Type B pancreatic cell (in vitro differentiated cells): ENCODE measurements around the gene ZDHHC1. TPM values are rescaled to one million over a fixed set of nuclear protein-coding genes. Genes with fewer than 3 reads are reported as not detected.
A peak's percentile ranks its signal among the peaks of the same experiment; 100 is the strongest.

Experiments used
- DNase-seq: peaks from one replicate; pipeline ENCODE4 v3.0.0; 2021; ENCODE audit warnings: mixed read lengths; ENCODE audit not compliant: unreplicated experiment; ENCODE audit errors: extremely low spot score
- H3K27ac Mint-ChIP-seq: 2 replicates; pipeline ENCODE4 v1.8.0; 2021; ENCODE audit warnings: mild to moderate bottlenecking, mixed read lengths
- H3K27me3 Mint-ChIP-seq: 2 replicates; pipeline ENCODE4 v1.8.0; 2021; ENCODE audit warnings: mixed read lengths
- H3K36me3 Mint-ChIP-seq: 2 replicates; pipeline ENCODE4 v1.8.0; 2021; ENCODE audit warnings: mixed read lengths
- H3K4me1 Mint-ChIP-seq: one replicate; pipeline ENCODE4 v1.8.0; 2021; ENCODE audit warnings: mixed read lengths; ENCODE audit not compliant: unreplicated experiment
- H3K4me3 Mint-ChIP-seq: 2 replicates; pipeline ENCODE4 v1.8.0; 2021; ENCODE audit warnings: mild to moderate bottlenecking, mixed read lengths
- H3K9me3 Mint-ChIP-seq: 2 replicates; pipeline ENCODE4 v1.8.0; 2021; ENCODE audit warnings: mixed read lengths
- total RNA-seq: library from RNA; stranded (reverse); gene quantifications from 2 replicates; pipeline ENCODE4 v1.2.1, GENCODE V29; 2021; ENCODE audit warnings: low replicate concordance
- TF ChIP-seq, protein P1 (sequence below): fragments of 200-600 bp; sonication (generic); conservative IDR thresholded peaks from 2 replicates; pipeline ENCODE4 v1.5.0; 2021; ENCODE audit warnings: antibody characterized with exemption, mild to moderate bottlenecking

Gene ZDHHC1
- total RNA-seq, 1 donor from 2014 or later, result 11.3 TPM

DNA sequence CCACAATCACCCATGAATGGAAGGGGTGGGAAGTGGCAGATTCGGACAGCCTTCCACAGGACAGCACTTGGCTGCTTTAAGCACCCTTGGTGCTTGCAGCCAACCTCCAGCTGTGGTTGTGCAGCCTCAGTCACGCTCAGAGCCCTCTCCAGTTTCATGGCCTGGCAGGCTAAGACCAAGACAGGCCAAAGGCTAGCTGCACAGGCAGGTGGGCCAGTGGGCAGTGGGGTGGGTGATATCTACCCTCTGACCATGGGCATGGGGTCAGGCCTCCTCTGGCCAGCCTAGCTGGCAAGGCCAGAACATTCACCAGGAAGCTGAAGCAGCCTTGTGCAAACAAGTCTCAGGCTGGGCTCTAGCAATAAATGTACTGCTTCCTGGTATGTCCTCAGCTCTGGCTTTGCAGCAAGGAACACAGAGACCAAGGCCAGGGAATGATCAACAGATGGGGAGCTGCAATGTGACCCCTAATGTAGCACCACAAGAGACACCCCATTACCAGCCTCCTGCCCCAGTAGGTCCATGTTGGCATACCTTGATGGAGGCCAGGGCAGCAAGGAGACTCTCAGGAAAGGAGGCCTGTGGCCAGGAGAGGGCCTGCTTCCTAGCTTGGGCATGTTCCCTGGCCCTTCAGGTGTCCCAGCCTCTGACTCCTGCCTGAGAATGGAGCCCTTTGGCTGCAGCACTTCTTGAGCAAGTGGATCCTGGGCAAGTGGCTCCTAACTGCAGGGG, 35.6 kb upstream of the ZDHHC1 start:
- H3K4me3 Mint-ChIP-seq, result no peak overlapping the region
- no peak overlapping the region for H3K27ac Mint-ChIP-seq
- DNase-seq, result no peak
- H3K36me3 Mint-ChIP-seq, result peaks cover 5% of the 10 kb centered on the region
- no peaks in the 10 kb centered on the region for H3K9me3 Mint-ChIP-seq
- H3K4me1 Mint-ChIP-seq, result peaks cover 7% of the 10 kb centered on the region
- TF ChIP-seq, protein P1, sequence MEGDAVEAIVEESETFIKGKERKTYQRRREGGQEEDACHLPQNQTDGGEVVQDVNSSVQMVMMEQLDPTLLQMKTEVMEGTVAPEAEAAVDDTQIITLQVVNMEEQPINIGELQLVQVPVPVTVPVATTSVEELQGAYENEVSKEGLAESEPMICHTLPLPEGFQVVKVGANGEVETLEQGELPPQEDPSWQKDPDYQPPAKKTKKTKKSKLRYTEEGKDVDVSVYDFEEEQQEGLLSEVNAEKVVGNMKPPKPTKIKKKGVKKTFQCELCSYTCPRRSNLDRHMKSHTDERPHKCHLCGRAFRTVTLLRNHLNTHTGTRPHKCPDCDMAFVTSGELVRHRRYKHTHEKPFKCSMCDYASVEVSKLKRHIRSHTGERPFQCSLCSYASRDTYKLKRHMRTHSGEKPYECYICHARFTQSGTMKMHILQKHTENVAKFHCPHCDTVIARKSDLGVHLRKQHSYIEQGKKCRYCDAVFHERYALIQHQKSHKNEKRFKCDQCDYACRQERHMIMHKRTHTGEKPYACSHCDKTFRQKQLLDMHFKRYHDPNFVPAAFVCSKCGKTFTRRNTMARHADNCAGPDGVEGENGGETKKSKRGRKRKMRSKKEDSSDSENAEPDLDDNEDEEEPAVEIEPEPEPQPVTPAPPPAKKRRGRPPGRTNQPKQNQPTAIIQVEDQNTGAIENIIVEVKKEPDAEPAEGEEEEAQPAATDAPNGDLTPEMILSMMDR, result no peak
- no peaks in the 10 kb centered on the region for H3K27me3 Mint-ChIP-seq

DNA sequence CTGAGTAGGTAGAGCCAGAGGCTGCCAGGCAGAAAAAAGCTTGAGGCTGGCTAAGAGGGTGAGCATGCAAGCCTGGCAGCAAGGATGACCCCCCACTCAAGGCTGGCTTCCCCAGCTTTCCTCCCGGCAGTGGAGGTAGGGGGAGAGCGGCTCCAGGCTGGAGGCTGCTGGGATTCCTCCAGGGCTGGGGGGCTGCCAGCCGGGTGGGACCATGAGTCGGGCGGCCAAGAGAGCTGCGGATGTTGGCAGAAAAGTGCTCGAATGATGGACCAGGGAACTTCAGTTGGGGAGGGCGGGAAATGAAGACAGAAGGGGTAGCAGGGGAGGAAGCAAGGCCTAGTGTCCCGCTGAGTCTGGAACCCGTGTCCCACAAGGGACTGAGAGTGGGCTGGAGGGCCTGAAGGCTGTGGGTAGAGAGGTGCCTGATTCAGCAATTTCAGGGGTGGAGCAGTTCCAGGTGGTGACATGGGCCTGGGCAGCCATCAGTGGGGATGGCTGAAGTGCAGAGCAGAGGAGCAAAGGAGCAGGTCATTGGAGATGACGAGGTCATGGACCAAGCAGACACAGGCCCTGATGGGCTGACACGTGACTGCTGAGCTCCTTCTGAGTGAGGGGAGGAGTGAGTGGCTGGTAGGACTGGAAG, 34.9 kb upstream of the ZDHHC1 start:
- H3K4me3 Mint-ChIP-seq, result no peak overlapping the region
- TF ChIP-seq, protein P1, result no peak
- no peaks in the 10 kb centered on the region for H3K9me3 Mint-ChIP-seq
- H3K27me3 Mint-ChIP-seq, result no peaks in the 10 kb centered on the region
- peaks cover 11% of the 10 kb centered on the region for H3K4me1 Mint-ChIP-seq
- peak overlapping the region; percentile 45 for H3K27ac Mint-ChIP-seq
- H3K36me3 Mint-ChIP-seq, result peaks cover 5% of the 10 kb centered on the region
- no peak for DNase-seq

DNA sequence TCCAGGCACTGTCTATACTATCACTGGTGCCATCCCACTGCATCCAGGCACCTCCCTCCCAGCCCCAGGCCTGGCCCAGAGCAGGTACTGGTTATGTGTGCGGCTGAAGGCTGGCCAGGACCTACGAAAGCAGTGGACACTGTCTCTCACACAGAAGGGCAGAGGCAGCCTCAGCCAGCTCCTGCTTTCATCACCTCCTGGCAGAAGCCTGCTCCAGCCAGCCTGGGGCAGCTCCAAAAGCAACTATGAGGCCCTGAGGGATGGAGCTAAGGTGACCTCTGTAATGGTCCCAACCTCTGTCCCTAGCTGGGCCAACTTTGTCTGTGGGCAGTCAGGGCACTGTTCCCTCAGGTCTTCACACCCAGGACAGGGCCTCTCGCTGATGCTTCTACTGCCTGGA, 33.5 kb upstream of the ZDHHC1 start:
- TF ChIP-seq, protein P1, result no peak
- peaks cover 11% of the 10 kb centered on the region for H3K4me1 Mint-ChIP-seq
- no peak overlapping the region for H3K4me3 Mint-ChIP-seq
- H3K27ac Mint-ChIP-seq, result peak overlapping the region; percentile 10
- DNase-seq, result no peak
- no peaks in the 10 kb centered on the region for H3K27me3 Mint-ChIP-seq
- peaks cover 5% of the 10 kb centered on the region for H3K36me3 Mint-ChIP-seq
- H3K9me3 Mint-ChIP-seq, result no peaks in the 10 kb centered on the region

DNA sequence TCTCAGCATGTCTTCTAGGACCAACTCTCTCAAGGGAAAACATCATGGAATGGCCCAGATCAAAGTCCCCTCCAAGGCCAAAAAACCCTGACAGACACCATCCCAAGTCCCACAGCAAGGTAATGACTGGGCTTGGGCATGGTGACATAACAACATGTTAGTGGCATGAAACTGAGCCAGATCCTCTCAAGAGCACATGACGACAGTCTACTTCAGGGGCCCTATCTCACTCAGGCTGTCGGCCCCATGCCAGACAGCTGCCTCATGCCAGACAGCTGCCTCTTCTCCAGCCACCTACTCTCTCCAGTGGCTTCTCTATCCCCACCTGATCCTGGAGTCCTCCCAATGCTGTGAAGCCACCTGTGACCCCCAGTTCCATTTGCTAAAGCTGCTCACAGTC, 33.1 kb upstream of the ZDHHC1 start:
- peaks cover 11% of the 10 kb centered on the region for H3K4me1 Mint-ChIP-seq
- no peak overlapping the region for H3K4me3 Mint-ChIP-seq
- no peaks in the 10 kb centered on the region for H3K9me3 Mint-ChIP-seq
- no peaks in the 10 kb centered on the region for H3K27me3 Mint-ChIP-seq
- DNase-seq, result no peak
- TF ChIP-seq, protein P1, result no peak
- H3K36me3 Mint-ChIP-seq, result peaks cover 5% of the 10 kb centered on the region
- peak overlapping the region; percentile 10 for H3K27ac Mint-ChIP-seq

DNA sequence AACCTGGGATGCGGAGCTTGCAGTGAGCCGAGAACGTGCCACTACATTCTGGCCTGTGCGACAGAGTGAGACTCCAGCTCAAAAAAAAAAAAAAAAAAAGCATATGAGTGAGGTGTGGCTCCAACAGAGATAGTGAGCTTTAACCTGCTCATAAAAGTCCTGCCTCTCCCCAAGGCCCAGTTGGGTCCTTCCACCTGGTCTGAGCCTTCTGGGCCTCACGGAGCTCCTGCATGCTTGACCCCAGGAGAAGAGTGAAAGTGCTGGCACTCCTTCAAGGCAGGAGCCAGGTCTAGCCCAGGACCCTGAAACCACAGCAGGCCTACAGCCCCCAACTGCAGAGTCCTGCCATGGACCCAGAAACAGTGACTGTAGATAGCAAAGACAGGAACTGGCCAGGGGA, 32.3 kb upstream of the ZDHHC1 start:
- no peak overlapping the region for H3K4me3 Mint-ChIP-seq
- no peak overlapping the region for H3K27ac Mint-ChIP-seq
- DNase-seq, result no peak
- TF ChIP-seq, protein P1, result no peak
- H3K9me3 Mint-ChIP-seq, result no peaks in the 10 kb centered on the region
- peaks cover 5% of the 10 kb centered on the region for H3K36me3 Mint-ChIP-seq
- no peaks in the 10 kb centered on the region for H3K27me3 Mint-ChIP-seq
- peaks cover 7% of the 10 kb centered on the region for H3K4me1 Mint-ChIP-seq
